Astrocyte (in vitro differentiated cells and primary cell): ENCODE results near the gene LRRC10B. TPM values are rescaled to one million over a fixed set of nuclear protein-coding genes. Genes with fewer than 3 reads are reported as not detected.

Experiments
- DNase-seq: peaks from one replicate; pipeline ENCODE4 v3.0.0-alpha.2; 2010; ENCODE audit warnings: low read depth
- FAIRE-seq: peaks from 2 replicates; lab custom pipeline; 2011; peaks lifted over from hg19 to GRCh38; lab: Jason Lieb, UNC
- H2AFZ ChIP-seq: 2 replicates; pipeline ENCODE4 v1.6.0; 2012; ENCODE audit warnings: low read depth, low read length, inconsistent platforms
- H3K27ac ChIP-seq: 2 replicates; pipeline ENCODE4 v1.5.1; 2011; ENCODE audit warnings: low read depth, low read length, inconsistent platforms
- H3K27me3 ChIP-seq: 2 replicates; pipeline ENCODE4 v1.6.0; 2011; ENCODE audit warnings: low read length, inconsistent platforms; ENCODE audit not compliant: insufficient read depth
- H3K36me3 ChIP-seq: 2 replicates; pipeline ENCODE4 v1.5.1; 2011; ENCODE audit warnings: low read length, inconsistent platforms; ENCODE audit not compliant: insufficient read depth
- H3K4me1 ChIP-seq: 2 replicates; pipeline ENCODE4 v1.5.1; 2011; ENCODE audit warnings: low read length, inconsistent platforms; ENCODE audit not compliant: insufficient read depth
- H3K4me2 ChIP-seq: 2 replicates; pipeline ENCODE4 v1.6.0; 2012; ENCODE audit warnings: low read length, inconsistent platforms
- H3K4me3 ChIP-seq: 2 replicates; pipeline ENCODE4 v1.5.1; 2011; ENCODE audit warnings: low read depth, mild to moderate bottlenecking, low read length, inconsistent platforms; ENCODE audit not compliant: insufficient read depth
- H3K79me2 ChIP-seq: 2 replicates; pipeline ENCODE4 v1.6.0; 2012; ENCODE audit warnings: mild to moderate bottlenecking, low read length, inconsistent platforms; ENCODE audit not compliant: insufficient read depth
- H3K9ac ChIP-seq: 2 replicates; pipeline ENCODE4 v1.6.0; 2012; ENCODE audit warnings: mild to moderate bottlenecking, low read length, inconsistent platforms
- H3K9me3 ChIP-seq: 2 replicates; pipeline ENCODE4 v1.5.1; 2012; ENCODE audit warnings: low read depth, mild to moderate bottlenecking, low read length, inconsistent platforms; ENCODE audit not compliant: insufficient read depth
- H4K20me1 ChIP-seq: 2 replicates; pipeline ENCODE4 v1.6.0; 2012; ENCODE audit warnings: low read length, inconsistent platforms; ENCODE audit not compliant: insufficient read depth
- H3K27ac Mint-ChIP-seq: one replicate; pipeline ENCODE4 v1.8.0; 2021; ENCODE audit warnings: mild to moderate bottlenecking, mixed read lengths; ENCODE audit not compliant: unreplicated experiment
- H3K27me3 Mint-ChIP-seq: one replicate; pipeline ENCODE4 v1.8.0; 2021; ENCODE audit warnings: low read depth, mixed read lengths; ENCODE audit not compliant: unreplicated experiment
- H3K36me3 Mint-ChIP-seq: one replicate; pipeline ENCODE4 v1.8.0; 2021; ENCODE audit warnings: low read depth, mixed read lengths; ENCODE audit not compliant: unreplicated experiment
- H3K4me1 Mint-ChIP-seq: one replicate; pipeline ENCODE4 v1.8.0; 2021; ENCODE audit warnings: low read depth, mixed read lengths; ENCODE audit not compliant: unreplicated experiment
- H3K4me3 Mint-ChIP-seq: one replicate; pipeline ENCODE4 v1.8.0; 2021; ENCODE audit warnings: mild to moderate bottlenecking, moderate library complexity, mixed read lengths; ENCODE audit not compliant: unreplicated experiment
- H3K9me3 Mint-ChIP-seq: one replicate; pipeline ENCODE4 v1.8.0; 2021; ENCODE audit warnings: mild to moderate bottlenecking, mixed read lengths; ENCODE audit not compliant: unreplicated experiment
- CTCF ChIP-seq: IDR thresholded peaks from 2 replicates; pipeline ENCODE4 v1.5.1; 2011; ENCODE audit warnings: low read depth, mild to moderate bottlenecking, inconsistent platforms, low read length, moderate library complexity; ENCODE audit not compliant: insufficient read depth
- EZH2 ChIP-seq: IDR thresholded peaks from 2 replicates; pipeline ENCODE4 v1.6.1; 2012; ENCODE audit warnings: mild to moderate bottlenecking, low read length, inconsistent platforms; ENCODE audit not compliant: insufficient read depth
- total RNA-seq: library from RNA; stranded (reverse); gene quantifications from 2 replicates; pipeline ENCODE4 v1.2.1, GENCODE V29; 2021

The LRRC10B gene
- total RNA-seq, 1 donor from 2014 or later, result 0.09 TPM

GRCh38 chr11:61480261-61480993 lies 28.1 kb upstream of the LRRC10B start:
- Histone ChIP-seq H3K27ac (no peak overlapping the region), H3K4me2 (no peak overlapping the region), H3K4me1 (no peaks in the 10 kb centered on the region), H3K79me2 (no peaks in the 10 kb centered on the region), H3K36me3 (no peaks in the 10 kb centered on the region), H2AFZ (no peak overlapping the region), H4K20me1 (peaks cover 11% of the 10 kb centered on the region), H3K27me3 (peaks cover 8% of the 10 kb centered on the region), H3K9me3 (no peaks in the 10 kb centered on the region), H3K9ac (no peak overlapping the region), H3K4me3 (no peak overlapping the region)
- TF ChIP-seq CTCF (no peak), EZH2 (no peak)
- H3K4me1 Mint-ChIP-seq, result no peaks in the 10 kb centered on the region
- H3K36me3 Mint-ChIP-seq, result no peaks in the 10 kb centered on the region
- peaks cover 43% of the 10 kb centered on the region for H3K27me3 Mint-ChIP-seq
- H3K27ac Mint-ChIP-seq, result no peak overlapping the region
- no peaks in the 10 kb centered on the region for H3K9me3 Mint-ChIP-seq
- H3K4me3 Mint-ChIP-seq, result no peak overlapping the region
- DNase-seq, result no peak
- no peak for FAIRE-seq

GRCh38 chr11:61480994-61481335 lies 27.6 kb upstream of the LRRC10B start:
- no peak overlapping the region for H3K4me2 ChIP-seq
- no peak overlapping the region for H2AFZ ChIP-seq
- H3K9me3 ChIP-seq, result no peaks in the 10 kb centered on the region
- H3K27me3 ChIP-seq, result peaks cover 8% of the 10 kb centered on the region
- DNase-seq (no peak), FAIRE-seq (no peak)
- no peak overlapping the region for H3K27ac ChIP-seq
- no peaks in the 10 kb centered on the region for H3K36me3 ChIP-seq
- no peaks in the 10 kb centered on the region for H3K36me3 Mint-ChIP-seq
- no peaks in the 10 kb centered on the region for H3K9me3 Mint-ChIP-seq
- peaks cover 11% of the 10 kb centered on the region for H4K20me1 ChIP-seq
- no peak overlapping the region for H3K4me3 Mint-ChIP-seq
- no peaks in the 10 kb centered on the region for H3K4me1 ChIP-seq
- no peak overlapping the region for H3K9ac ChIP-seq
- H3K27ac Mint-ChIP-seq, result no peak overlapping the region
- peaks cover 48% of the 10 kb centered on the region for H3K27me3 Mint-ChIP-seq
- no peak for TF ChIP-seq CTCF
- H3K4me3 ChIP-seq, result no peak overlapping the region
- H3K4me1 Mint-ChIP-seq, result no peaks in the 10 kb centered on the region
- no peaks in the 10 kb centered on the region for H3K79me2 ChIP-seq

GRCh38 chr11:61481806-61482205 lies 26.7 kb upstream of the LRRC10B start:
- H3K9me3 ChIP-seq, result no peaks in the 10 kb centered on the region

More at GRCh38 chr11:61481806-61482205, 26.7 kb upstream of the LRRC10B start:
- DNase-seq (no peak), FAIRE-seq (no peak)
- Mint-ChIP-seq H3K4me1 (no peaks in the 10 kb centered on the region), H3K36me3 (no peaks in the 10 kb centered on the region), H3K27ac (no peak overlapping the region), H3K27me3 (peaks cover 54% of the 10 kb centered on the region), H3K4me3 (no peak overlapping the region), H3K9me3 (no peaks in the 10 kb centered on the region)
- Histone ChIP-seq H3K4me2 (no peak overlapping the region), H4K20me1 (peaks cover 11% of the 10 kb centered on the region), H3K4me3 (no peak overlapping the region), H3K79me2 (no peaks in the 10 kb centered on the region), H3K27ac (no peak overlapping the region), H3K4me1 (no peaks in the 10 kb centered on the region), H2AFZ (no peak overlapping the region), H3K27me3 (peaks cover 8% of the 10 kb centered on the region), H3K9ac (no peak overlapping the region), H3K36me3 (no peaks in the 10 kb centered on the region)
- TF ChIP-seq EZH2 (no peak), CTCF (no peak)
